NCI-H2107 treated with DMSO at 0.1 percent for 48 hours (cell line): Measurements from ENCODE around the gene ADAR.
A peak's percentile ranks its signal among the peaks of the same experiment; 100 is the strongest.

Experiments
- DNase-seq: peaks from one replicate; lab custom pipeline; 2025; ENCODE audit not compliant: unreplicated experiment; lab: John Stamatoyannopoulos, UW

Gene ADAR

DNA sequence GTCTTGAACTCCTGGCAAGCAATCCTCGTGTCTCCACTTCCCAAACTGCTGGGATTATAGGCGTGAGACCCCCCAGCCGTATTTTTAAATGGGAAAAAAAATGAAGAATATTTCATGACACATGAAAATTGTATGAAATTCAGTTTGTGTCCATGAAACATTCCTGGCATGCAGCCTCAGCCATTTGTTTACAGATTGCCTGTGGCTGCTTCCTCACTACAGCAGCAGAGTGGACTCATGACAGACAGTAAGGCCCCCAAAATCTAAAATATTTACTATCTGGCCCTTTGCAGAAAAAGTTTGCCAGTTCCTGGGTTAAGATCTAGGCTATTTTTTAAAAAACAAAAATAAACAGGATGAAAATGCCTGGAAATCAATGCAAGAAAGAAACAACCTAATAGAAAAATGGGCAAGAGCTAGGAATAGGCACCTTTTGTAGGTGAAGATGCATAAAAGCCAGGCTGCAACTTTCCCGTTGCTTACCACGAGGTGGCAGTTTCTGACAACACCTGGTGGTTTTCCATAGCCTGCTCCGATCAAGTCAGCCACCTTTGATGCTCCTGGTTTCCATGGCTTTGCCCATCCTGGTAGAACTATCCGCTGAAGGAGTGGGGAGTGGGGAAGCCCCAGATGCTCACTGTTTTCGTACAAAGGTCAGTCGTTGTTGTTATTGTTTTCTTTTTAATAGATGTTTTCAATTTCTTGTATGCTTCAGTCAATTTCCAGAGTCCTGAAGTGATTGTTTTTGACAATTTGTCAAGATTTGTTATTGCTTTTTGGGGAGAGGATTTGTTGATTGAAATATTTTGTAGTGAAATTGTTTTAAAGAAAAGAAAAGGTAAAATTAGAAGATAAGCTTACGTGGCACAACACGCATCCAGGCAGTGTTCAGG is 73.8 kb downstream of the ADAR start:
- DNase-seq: peak; percentile 56
